GM19395 (cell line): ENCODE data around the gene ADAM10.

Source experiments
- ATAC-seq: cut with Tn5 transposase; IDR thresholded peaks from one replicate; pipeline ENCODE4 v1.9.1; 2021; ENCODE audit warnings: mild to moderate bottlenecking, moderate library complexity; ENCODE audit not compliant: unreplicated experiment

Gene ADAM10

GRCh38 chr15:58543664-58544335, 205.7 kb downstream of the ADAM10 start:
- no peak for ATAC-seq

GRCh38 chr15:58541410-58542087, 208.0 kb downstream of the ADAM10 start:
- no peak for ATAC-seq

- no peak for ATAC-seq
Observed at GRCh38 chr15:58539548-58539947, 210.0 kb downstream of the ADAM10 start.

GRCh38 chr15:58538901-58539300, 210.6 kb downstream of the ADAM10 start:
- ATAC-seq = no peak
